Endodermal cell (in vitro differentiated cells): ENCODE results near the gene VPS39. TPM values are rescaled to one million over a fixed set of nuclear protein-coding genes. Genes with fewer than 3 reads are reported as not detected.

Experiments
- DNase-seq: peaks from one replicate; pipeline ENCODE4 v3.0.0-alpha.2; 2017
- H3K27ac ChIP-seq: 2 replicates; pipeline ENCODE4 v1.5.1; 2013; ENCODE audit warnings: mild to moderate bottlenecking, low read depth, low read length, moderate library complexity
- H3K27me3 ChIP-seq: 2 replicates; pipeline ENCODE4 v1.6.1; 2013; ENCODE audit warnings: mild to moderate bottlenecking, low read length, moderate library complexity; ENCODE audit not compliant: insufficient read depth, control insufficient read depth, poor library complexity, severe bottlenecking
- H3K36me3 ChIP-seq: 2 replicates; pipeline ENCODE4 v1.7.0; 2013; ENCODE audit warnings: mild to moderate bottlenecking, low read length, moderate library complexity; ENCODE audit not compliant: control insufficient read depth, insufficient read depth
- H3K4me1 ChIP-seq: one replicate; pipeline ENCODE4 v1.7.0; 2013; ENCODE audit warnings: low read length; ENCODE audit not compliant: control insufficient read depth, insufficient read depth
- H3K4me3 ChIP-seq: 2 replicates; pipeline ENCODE4 v1.5.1; 2013; ENCODE audit warnings: mild to moderate bottlenecking, low read length, moderate library complexity
- H3K9ac ChIP-seq: 2 replicates; pipeline ENCODE4 v1.6.1; 2013; ENCODE audit warnings: mild to moderate bottlenecking, low read length, moderate library complexity; ENCODE audit not compliant: poor library complexity, severe bottlenecking; ENCODE audit errors: extremely low read depth
- H3K9me3 ChIP-seq: 2 replicates; pipeline ENCODE4 v1.6.1; 2013; ENCODE audit warnings: mild to moderate bottlenecking, low read length, moderate library complexity; ENCODE audit not compliant: control insufficient read depth
- H3K27ac Mint-ChIP-seq: 2 replicates; pipeline ENCODE4 v1.8.0; 2020; ENCODE audit warnings: mixed read lengths
- H3K27me3 Mint-ChIP-seq: 2 replicates; pipeline ENCODE4 v1.8.0; 2021; ENCODE audit warnings: mild to moderate bottlenecking, mixed read lengths; ENCODE audit not compliant: insufficient read depth
- H3K36me3 Mint-ChIP-seq: 2 replicates; pipeline ENCODE4 v1.8.0; 2020; ENCODE audit warnings: low read depth, mixed read lengths
- H3K4me1 Mint-ChIP-seq: 2 replicates; pipeline ENCODE4 v1.8.0; 2020; ENCODE audit warnings: mixed read lengths
- H3K4me3 Mint-ChIP-seq: 2 replicates; pipeline ENCODE4 v1.8.0; 2020; ENCODE audit warnings: mild to moderate bottlenecking, moderate library complexity, mixed read lengths
- H3K9me3 Mint-ChIP-seq: 2 replicates; pipeline ENCODE4 v1.8.0; 2020; ENCODE audit warnings: mild to moderate bottlenecking, mixed read lengths
- CTCF ChIP-seq: fragments of 200-600 bp; sonication (generic); conservative IDR thresholded peaks from 2 replicates; pipeline ENCODE4 v1.5.0; 2021; ENCODE audit warnings: antibody characterized with exemption, mild to moderate bottlenecking
- WGBS, 2 experiments: methylation state at CpG; one replicate each; pipeline versions ENCODE4 v1.1.5 to v1.1.7; 2013; ENCODE audit warnings: missing lambda C conversion rate in 2 of 2, mixed read lengths in 1 of 2; ENCODE audit not compliant: insufficient coverage in 1 of 2, insufficient read length in 1 of 2; 5-methylcytosine and 5-hydroxymethylcytosine counted together
- total RNA-seq, 2 donors: library from RNA; stranded (reverse); fragmentation: NEBNext Ultra II Directional in 1 of 2; extraction: Animal tissue kit (Norgen Biotek cat#: 25700) in 1 of 2; gene quantifications; 2 replicates in 1 of 2; 3 replicates in 1 of 2; pipeline ENCODE4 v1.2.1, GENCODE V29; 2021

The VPS39 gene
- total RNA-seq, 2 donors from 2014 or later = 60.4 to 69.8 TPM

DNA sequence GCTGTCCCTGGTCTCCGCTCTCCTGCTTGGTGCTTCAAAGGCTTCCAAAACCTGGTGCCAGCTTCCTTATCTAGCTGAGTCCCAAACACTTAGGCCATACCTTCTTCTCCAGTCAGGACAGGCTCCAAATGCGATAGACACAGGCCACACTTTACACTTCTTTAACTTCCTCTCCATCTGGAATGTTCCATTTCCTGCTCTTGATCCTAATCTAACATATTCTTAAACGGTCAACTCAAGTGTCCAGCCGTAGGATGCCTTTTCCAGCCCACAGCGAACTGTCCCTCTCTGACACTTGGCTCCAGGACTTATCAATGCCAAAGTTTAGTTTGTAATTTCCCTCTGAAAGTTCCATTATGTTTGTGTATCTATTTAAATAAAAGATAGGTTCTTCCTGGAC lies 32.4 kb downstream of the VPS39 start:
- Histone ChIP-seq H3K27ac (no peak overlapping the region), H3K4me3 (no peak overlapping the region), H3K9me3 (no peaks in the 10 kb centered on the region), H3K36me3 (peaks cover 74% of the 10 kb centered on the region), H3K9ac (no peak overlapping the region), H3K4me1 (no peaks in the 10 kb centered on the region), H3K27me3 (no peaks in the 10 kb centered on the region)
- Mint-ChIP-seq H3K27ac (no peak overlapping the region), H3K27me3 (no peaks in the 10 kb centered on the region), H3K4me1 (no peaks in the 10 kb centered on the region), H3K36me3 (peaks cover 58% of the 10 kb centered on the region), H3K9me3 (no peaks in the 10 kb centered on the region), H3K4me3 (no peak overlapping the region)
- TF ChIP-seq CTCF = no peak
- no peak for DNase-seq
- WGBS, 2 experiments = 93 to 96% methylated on average over 5 of the region's 5 CpGs

GRCh38 chr15:42172475-42172874 lies 35.6 kb downstream of the VPS39 start:
- Mint-ChIP-seq H3K4me1 (no peaks in the 10 kb centered on the region), H3K27ac (no peak overlapping the region), H3K27me3 (no peaks in the 10 kb centered on the region), H3K9me3 (no peaks in the 10 kb centered on the region), H3K4me3 (no peak overlapping the region), H3K36me3 (peaks cover 52% of the 10 kb centered on the region)
- Histone ChIP-seq H3K9me3 (no peaks in the 10 kb centered on the region), H3K27ac (no peak overlapping the region), H3K4me1 (no peaks in the 10 kb centered on the region), H3K27me3 (no peaks in the 10 kb centered on the region), H3K9ac (no peak overlapping the region), H3K4me3 (no peak overlapping the region), H3K36me3 (peaks cover 82% of the 10 kb centered on the region)
- no peak for TF ChIP-seq CTCF
- 94 to 95% methylated on average over 5 of the region's 5 CpGs for WGBS, 2 experiments
- no peak for DNase-seq

DNA sequence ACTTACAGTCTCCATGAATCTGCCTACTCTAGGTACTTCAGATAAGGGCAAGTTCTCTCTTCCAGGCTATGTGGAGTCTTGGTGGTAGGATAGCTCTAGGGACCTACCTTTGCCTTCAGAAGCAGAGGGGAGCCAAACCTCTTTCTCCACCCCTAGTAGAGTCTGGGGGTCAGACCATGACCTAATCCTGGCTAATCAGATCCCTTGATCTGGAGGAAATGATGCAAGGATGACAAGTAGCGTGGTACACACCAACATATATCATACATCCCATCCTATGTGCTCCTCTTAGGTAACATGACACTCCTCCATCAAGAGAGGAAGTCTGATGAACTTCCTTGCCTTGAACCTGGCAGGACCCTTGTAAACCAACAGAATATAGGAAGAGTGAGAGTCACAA lies 36.3 kb downstream of the VPS39 start:
- no peaks in the 10 kb centered on the region for H3K9me3 Mint-ChIP-seq
- no peaks in the 10 kb centered on the region for H3K27me3 Mint-ChIP-seq
- H3K36me3 Mint-ChIP-seq = peaks cover 56% of the 10 kb centered on the region
- no peaks in the 10 kb centered on the region for H3K9me3 ChIP-seq
- no peak for TF ChIP-seq CTCF
- 80 to 100% methylated on average over 1 of the region's 1 CpG for WGBS, 2 experiments
- DNase-seq = no peak
- no peaks in the 10 kb centered on the region for H3K4me1 ChIP-seq
- H3K27ac Mint-ChIP-seq = no peak overlapping the region
- no peaks in the 10 kb centered on the region for H3K4me1 Mint-ChIP-seq
- no peak overlapping the region for H3K4me3 Mint-ChIP-seq
- H3K4me3 ChIP-seq = no peak overlapping the region
- no peaks in the 10 kb centered on the region for H3K27me3 ChIP-seq
- H3K36me3 ChIP-seq = peaks cover 84% of the 10 kb centered on the region
- no peak overlapping the region for H3K9ac ChIP-seq
- H3K27ac ChIP-seq = no peak overlapping the region
